ENCODE measurements around the gene PNPLA7. TPM values are rescaled to one million over a fixed set of nuclear protein-coding genes. Genes with fewer than 3 reads are reported as not detected.

PNPLA7 gene
- total RNA-seq, 1 experiment from 2014 or later = 0.90 TPM

GRCh38 chr9:137494550-137495351 lies 55.5 kb downstream of the PNPLA7 start:
- no peaks in the 10 kb centered on the region for H3K9me3 ChIP-seq (ENCODE audit: low read depth, low read length, poor library complexity, severe bottlenecking)
- CTCF ChIA-PET = no interaction called here
- no peak for DNase-seq (ENCODE audit: low spot score)
- H3K27ac ChIP-seq (ENCODE audit: low read depth, low read length, poor library complexity, severe bottlenecking) = no peak overlapping the region
- no peaks in the 10 kb centered on the region for H3K27me3 ChIP-seq (replicated peaks; ENCODE audit: insufficient read depth, low read depth, low read length, poor library complexity)
- H3K4me3 ChIP-seq (ENCODE audit: low read depth, low read length, poor library complexity, severe bottlenecking) = no peak overlapping the region
- TF ChIP-seq CTCF (conservative IDR thresholded peaks at IDR 0.05; ENCODE audit: low read depth, low read length) (no peak), EZH2 (IDR thresholded peaks at IDR 0.05; ENCODE audit: borderline replicate concordance, low read depth, low read length, poor library complexity, severe bottlenecking) (no peak)
- intact Hi-C loops (cut with micrococcal nuclease; ENCODE audit: unreplicated experiment) = no loop called here
- POLR2A ChIA-PET (ENCODE audit: low non-redundant PET) = no interaction called here
- no peaks in the 10 kb centered on the region for H3K4me1 ChIP-seq (ENCODE audit: insufficient read depth, low read length, poor library complexity, severe bottlenecking)
- no peaks in the 10 kb centered on the region for H3K36me3 ChIP-seq (ENCODE audit: insufficient read depth, low read length, poor library complexity, severe bottlenecking)
- no TSS peak for BruUV-seq (replicated peaks)

- H3K4me3 ChIP-seq (ENCODE audit: low read depth, low read length, poor library complexity, severe bottlenecking) = no peak overlapping the region
- CTCF ChIA-PET = no interaction called here
- TF ChIP-seq CTCF (conservative IDR thresholded peaks at IDR 0.05; ENCODE audit: low read depth, low read length) (no peak), EZH2 (IDR thresholded peaks at IDR 0.05; ENCODE audit: borderline replicate concordance, low read depth, low read length, poor library complexity, severe bottlenecking) (no peak)
These were observed 56.1 kb downstream of the PNPLA7 start for GRCh38 chr9:137494104-137494544.

GRCh38 chr9:137493364-137494103 lies 56.7 kb downstream of the PNPLA7 start:
- DNase-seq (ENCODE audit: low spot score) = no peak
- TF ChIP-seq CTCF (conservative IDR thresholded peaks at IDR 0.05; ENCODE audit: low read depth, low read length) (no peak), EZH2 (IDR thresholded peaks at IDR 0.05; ENCODE audit: borderline replicate concordance, low read depth, low read length, poor library complexity, severe bottlenecking) (no peak)
- no TSS peak for BruUV-seq (replicated peaks)
- ChIA-PET POLR2A (ENCODE audit: low non-redundant PET) (no interaction called here), CTCF (no interaction called here)
- no peaks in the 10 kb centered on the region for H3K36me3 ChIP-seq (ENCODE audit: insufficient read depth, low read length, poor library complexity, severe bottlenecking)
- intact Hi-C loops (cut with micrococcal nuclease; ENCODE audit: unreplicated experiment) = no loop called here
- no peak overlapping the region for H3K4me3 ChIP-seq (ENCODE audit: low read depth, low read length, poor library complexity, severe bottlenecking)
- H3K27me3 ChIP-seq (replicated peaks; ENCODE audit: insufficient read depth, low read depth, low read length, poor library complexity) = no peaks in the 10 kb centered on the region
- no peaks in the 10 kb centered on the region for H3K4me1 ChIP-seq (ENCODE audit: insufficient read depth, low read length, poor library complexity, severe bottlenecking)
- no peaks in the 10 kb centered on the region for H3K9me3 ChIP-seq (ENCODE audit: low read depth, low read length, poor library complexity, severe bottlenecking)
- no peak overlapping the region for H3K27ac ChIP-seq (ENCODE audit: low read depth, low read length, poor library complexity, severe bottlenecking)

More at GRCh38 chr9:137494104-137494544, 56.1 kb downstream of the PNPLA7 start:
- Histone ChIP-seq H3K36me3 (ENCODE audit: insufficient read depth, low read length, poor library complexity, severe bottlenecking) (no peaks in the 10 kb centered on the region), H3K4me1 (ENCODE audit: insufficient read depth, low read length, poor library complexity, severe bottlenecking) (no peaks in the 10 kb centered on the region), H3K27me3 (replicated peaks; ENCODE audit: insufficient read depth, low read depth, low read length, poor library complexity) (no peaks in the 10 kb centered on the region), H3K9me3 (ENCODE audit: low read depth, low read length, poor library complexity, severe bottlenecking) (no peaks in the 10 kb centered on the region), H3K27ac (ENCODE audit: low read depth, low read length, poor library complexity, severe bottlenecking) (no peak overlapping the region)
- BruUV-seq (replicated peaks) = no TSS peak
- POLR2A ChIA-PET (ENCODE audit: low non-redundant PET) = no interaction called here
- intact Hi-C loops (cut with micrococcal nuclease; ENCODE audit: unreplicated experiment) = no loop called here
- DNase-seq (ENCODE audit: low spot score) = no peak
